IMR-90 (cell line): ENCODE results near the gene DGKH. TPM values are rescaled to one million over a fixed set of nuclear protein-coding genes. Genes with fewer than 3 reads are reported as not detected.

ENCODE experiments used
- ATAC-seq: fragments of 200-7000 bp; cut with Tn5 transposase; 2 replicates; pipeline ENCODE4 v1.9.1; 2020; ENCODE audit warnings: low read depth, mild to moderate bottlenecking, moderate library complexity
- BruUV-seq: library from RNA; stranded (reverse); fragments of 400-500 nt; replicated peaks from 2 replicates; lab custom pipeline; 2021; lab: Mats Ljungman, UMichigan
- CTCF ChIA-PET: fragments of 300-600 bp; formaldehyde crosslinking; extraction: SDS; loops from one replicate; lab custom pipeline; 2021; ENCODE audit warnings: antibody characterized with exemption; lab: Yijun Ruan, JAX
- POLR2A ChIA-PET: fragments of 300-600 bp; sonication (Branson Sonifier 250); formaldehyde crosslinking; loops from one replicate; lab custom pipeline; 2022; ENCODE audit warnings: antibody characterized with exemption; ENCODE audit not compliant: unreplicated experiment; lab: Charles Lee
- DNase-seq: peaks from one replicate; pipeline ENCODE4 v3.0.0; 2013
- H2AFZ ChIP-seq: replicated peaks from 2 replicates; pipeline ENCODE3; 2013; ENCODE audit warnings: low read length, mild to moderate bottlenecking; ENCODE audit not compliant: poor library complexity
- H2AK5ac ChIP-seq: 2 replicates; pipeline ENCODE4 v1.6.1; 2013; ENCODE audit warnings: low read depth, low read length, inconsistent platforms
- H2AK9ac ChIP-seq: replicated peaks from 2 replicates; pipeline ENCODE3; 2013; ENCODE audit warnings: mild to moderate bottlenecking, low read depth, low read length, moderate library complexity; ENCODE audit not compliant: poor library complexity
- H2BK120ac ChIP-seq: 2 replicates; pipeline ENCODE4 v1.6.1; 2013; ENCODE audit warnings: low read depth, low read length, inconsistent platforms
- H2BK15ac ChIP-seq: 3 replicates; pipeline ENCODE4 v1.6.1; 2013; ENCODE audit warnings: low read depth, low read length, inconsistent platforms
- H2BK20ac ChIP-seq: 2 replicates; pipeline ENCODE4 v1.6.1; 2013; ENCODE audit warnings: low read depth, mild to moderate bottlenecking, inconsistent platforms, low read length, moderate library complexity
- H2BK5ac ChIP-seq: 2 replicates; pipeline ENCODE4 v1.6.1; 2013; ENCODE audit warnings: mild to moderate bottlenecking, low read depth, low read length, inconsistent platforms; ENCODE audit not compliant: poor library complexity, severe bottlenecking
- H3K14ac ChIP-seq: replicated peaks from 2 replicates; pipeline ENCODE4 v1.6.1; 2013; ENCODE audit warnings: low read depth, low read length, inconsistent platforms
- H3K18ac ChIP-seq: 2 replicates; pipeline ENCODE4 v1.6.1; 2013; ENCODE audit warnings: low read depth, low read length, control low read depth
- H3K23ac ChIP-seq: 2 replicates; pipeline ENCODE4 v1.6.1; 2013; ENCODE audit warnings: low read depth, low read length, inconsistent platforms
- H3K27ac ChIP-seq: 2 replicates; pipeline ENCODE4 v1.5.1; 2013; ENCODE audit warnings: mild to moderate bottlenecking, control low read depth, low read length; ENCODE audit not compliant: insufficient read depth
- H3K27me3 ChIP-seq: 2 replicates; pipeline ENCODE4 v1.6.1; 2013; ENCODE audit warnings: low read length; ENCODE audit not compliant: control insufficient read depth, insufficient read depth
- H3K36me3 ChIP-seq: 2 replicates; pipeline ENCODE4 v1.6.1; 2013; ENCODE audit warnings: low read length, mixed read lengths; ENCODE audit not compliant: control insufficient read depth, insufficient read depth
- H3K4ac ChIP-seq: 2 replicates; pipeline ENCODE4 v1.6.1; 2013; ENCODE audit warnings: low read depth, low read length, inconsistent platforms
- H3K4me1 ChIP-seq: 2 replicates; pipeline ENCODE4 v1.6.1; 2013; ENCODE audit warnings: low read length, mixed read lengths; ENCODE audit not compliant: control insufficient read depth, insufficient read depth
- H3K4me2 ChIP-seq: 2 replicates; pipeline ENCODE4 v1.6.1; 2013; ENCODE audit warnings: low read depth, mild to moderate bottlenecking, control low read depth, low read length, moderate library complexity
- H3K4me3 ChIP-seq: 2 replicates; pipeline ENCODE4 v1.5.1; 2013; ENCODE audit warnings: low read depth, mild to moderate bottlenecking, control low read depth, low read length, moderate library complexity; ENCODE audit not compliant: insufficient read depth
- H3K56ac ChIP-seq: 2 replicates; pipeline ENCODE4 v1.6.1; 2013; ENCODE audit warnings: low read length, inconsistent platforms; ENCODE audit not compliant: insufficient read depth; ENCODE audit errors: extremely low read depth
- H3K79me1 ChIP-seq, 2 experiments: 2 replicates each; pipeline ENCODE4 v1.6.1; 2013; ENCODE audit warnings: low read length in 2 of 2, inconsistent platforms in 1 of 2, low read depth in 1 of 2
- H3K9ac ChIP-seq: 2 replicates; pipeline ENCODE4 v1.6.1; 2013; ENCODE audit warnings: low read depth, low read length, control low read depth
- H3K9me1 ChIP-seq: 2 replicates; pipeline ENCODE4 v1.6.1; 2013; ENCODE audit warnings: low read length, inconsistent platforms; ENCODE audit not compliant: insufficient read depth
- H3K9me3 ChIP-seq: 2 replicates; pipeline ENCODE4 v1.6.1; 2013; ENCODE audit warnings: low read length; ENCODE audit not compliant: control insufficient read depth, insufficient read depth
- H4K20me1 ChIP-seq: 2 replicates; pipeline ENCODE4 v1.6.1; 2013; ENCODE audit warnings: low read length, inconsistent platforms; ENCODE audit not compliant: insufficient read depth
- H4K5ac ChIP-seq: 2 replicates; pipeline ENCODE4 v1.6.1; 2013; ENCODE audit warnings: mild to moderate bottlenecking, low read depth, low read length, control low read depth
- H4K8ac ChIP-seq, 2 experiments: 2 replicates each; pipeline ENCODE4 v1.6.1; 2013; ENCODE audit warnings: low read depth in 2 of 2, low read length in 2 of 2, control low read depth in 1 of 2, inconsistent platforms in 1 of 2
- H4K91ac ChIP-seq: 2 replicates; pipeline ENCODE4 v1.6.1; 2013; ENCODE audit warnings: low read depth, low read length, inconsistent platforms; ENCODE audit not compliant: insufficient read depth
- BHLHE40 ChIP-seq: fragments of 150-350 bp; IDR thresholded peaks from 2 replicates; pipeline ENCODE4 v1.6.1; 2016; ENCODE audit warnings: mild to moderate bottlenecking, low read depth, low read length
- CEBPB ChIP-seq: IDR thresholded peaks from 2 replicates; pipeline ENCODE4 v1.6.1; 2012; ENCODE audit warnings: low read depth, low read length, improper control_type of control experiment
- CHD1 ChIP-seq: IDR thresholded peaks from 2 replicates; pipeline ENCODE4 v1.6.1; 2012; ENCODE audit warnings: low read depth, low read length, improper control_type of control experiment
- MAFK ChIP-seq: IDR thresholded peaks from 2 replicates; pipeline ENCODE4 v1.6.1; 2012; ENCODE audit warnings: low read depth, low read length, improper control_type of control experiment
- MAZ ChIP-seq: IDR thresholded peaks from 2 replicates; pipeline ENCODE4 v1.6.1; 2012; ENCODE audit warnings: low read depth, mild to moderate bottlenecking, low read length, improper control_type of control experiment, moderate library complexity, borderline replicate concordance
- POLR2A ChIP-seq: IDR thresholded peaks from 2 replicates; pipeline ENCODE4 v1.6.1; 2012; ENCODE audit warnings: mild to moderate bottlenecking, low read depth, low read length
- RAD21 ChIP-seq: IDR thresholded peaks from 2 replicates; pipeline ENCODE4 v1.6.1; 2012; ENCODE audit warnings: low read length, improper control_type of control experiment
- SMC3 ChIP-seq: fragments of 150-350 bp; IDR thresholded peaks from 2 replicates; pipeline ENCODE4 v1.6.1; 2016; ENCODE audit warnings: low read depth, mild to moderate bottlenecking, antibody characterized with exemption, low read length, moderate library complexity
- whole genome bisulfite sequencing, 2 experiments: methylation state at CpG; one replicate each; pipeline versions ENCODE4 v1.1.5 to v1.1.7; 2013; ENCODE audit warnings: missing lambda C conversion rate in 2 of 2; ENCODE audit not compliant: insufficient read length in 1 of 2; ENCODE audit errors: extremely low coverage in 2 of 2; 5-methylcytosine and 5-hydroxymethylcytosine counted together
- dilution Hi-C: fragments of 300-500 bp; cut with HindIII; formaldehyde crosslinking; loops from one replicate; pipeline ENCODE4 v1.14.3; 2018; ENCODE audit warnings: low sequenced_read_pairs; ENCODE audit not compliant: unreplicated experiment
- in situ Hi-C: fragments of 300-500 bp; cut with MboI; formaldehyde crosslinking; loops from 3 replicates; pipeline ENCODE4 v1.14.3; 2019; ENCODE audit warnings: low sequenced_read_pairs, inconsistent platforms, mixed read lengths
- intact Hi-C: fragments of 100-400 bp; cut with micrococcal nuclease; formaldehyde crosslinking; loops from 2 replicates; pipeline ENCODE4 v1.10.0; 2022
- polyA plus RNA-seq, 3 experiments: library from polyadenylated mRNA; depleted of rRNA; stranded (reverse); fragments of >200 nt; gene quantifications; 2 replicates each; pipeline ENCODE4 v1.2.3, GENCODE V29; 2012; ENCODE audit warnings: low replicate concordance in 1 of 3
- total RNA-seq: library from RNA; depleted of rRNA; stranded (reverse); fragments of >200 nt; gene quantifications from 2 replicates; pipeline ENCODE4 v1.2.3, GENCODE V29; 2012
- TF ChIP-seq, protein P1 (sequence below): conservative IDR thresholded peaks from 2 replicates; pipeline ENCODE4 v1.5.1; 2012; ENCODE audit warnings: mild to moderate bottlenecking, low read depth, low read length, improper control_type of control experiment
- TF ChIP-seq, protein P2 (sequence below): fragments of 150-350 bp; IDR thresholded peaks from 2 replicates; pipeline ENCODE4 v1.6.1; 2017; ENCODE audit warnings: mild to moderate bottlenecking, antibody characterized with exemption, low read length, low read depth

The DGKH gene
- total and polyA plus RNA-seq, 2 of the 4 experiments (the other 2 are of a cell fraction) = 2.0 to 13.4 TPM

- no peak overlapping the region for H3K4me3 ChIP-seq
- no peak overlapping the region for H3K9ac ChIP-seq
- H2BK120ac ChIP-seq = no peak overlapping the region
- POLR2A ChIA-PET = no interaction called here
- no peak overlapping the region for H2AFZ ChIP-seq
- BruUV-seq = no TSS peak
- H2AK5ac ChIP-seq = no peak overlapping the region
- TF ChIP-seq MAZ = no peak
- TF ChIP-seq CHD1 = no peak
- no peak for TF ChIP-seq BHLHE40
- TF ChIP-seq, protein P1, sequence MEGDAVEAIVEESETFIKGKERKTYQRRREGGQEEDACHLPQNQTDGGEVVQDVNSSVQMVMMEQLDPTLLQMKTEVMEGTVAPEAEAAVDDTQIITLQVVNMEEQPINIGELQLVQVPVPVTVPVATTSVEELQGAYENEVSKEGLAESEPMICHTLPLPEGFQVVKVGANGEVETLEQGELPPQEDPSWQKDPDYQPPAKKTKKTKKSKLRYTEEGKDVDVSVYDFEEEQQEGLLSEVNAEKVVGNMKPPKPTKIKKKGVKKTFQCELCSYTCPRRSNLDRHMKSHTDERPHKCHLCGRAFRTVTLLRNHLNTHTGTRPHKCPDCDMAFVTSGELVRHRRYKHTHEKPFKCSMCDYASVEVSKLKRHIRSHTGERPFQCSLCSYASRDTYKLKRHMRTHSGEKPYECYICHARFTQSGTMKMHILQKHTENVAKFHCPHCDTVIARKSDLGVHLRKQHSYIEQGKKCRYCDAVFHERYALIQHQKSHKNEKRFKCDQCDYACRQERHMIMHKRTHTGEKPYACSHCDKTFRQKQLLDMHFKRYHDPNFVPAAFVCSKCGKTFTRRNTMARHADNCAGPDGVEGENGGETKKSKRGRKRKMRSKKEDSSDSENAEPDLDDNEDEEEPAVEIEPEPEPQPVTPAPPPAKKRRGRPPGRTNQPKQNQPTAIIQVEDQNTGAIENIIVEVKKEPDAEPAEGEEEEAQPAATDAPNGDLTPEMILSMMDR = no peak
- no peak for TF ChIP-seq RAD21
- TF ChIP-seq, protein P2, sequence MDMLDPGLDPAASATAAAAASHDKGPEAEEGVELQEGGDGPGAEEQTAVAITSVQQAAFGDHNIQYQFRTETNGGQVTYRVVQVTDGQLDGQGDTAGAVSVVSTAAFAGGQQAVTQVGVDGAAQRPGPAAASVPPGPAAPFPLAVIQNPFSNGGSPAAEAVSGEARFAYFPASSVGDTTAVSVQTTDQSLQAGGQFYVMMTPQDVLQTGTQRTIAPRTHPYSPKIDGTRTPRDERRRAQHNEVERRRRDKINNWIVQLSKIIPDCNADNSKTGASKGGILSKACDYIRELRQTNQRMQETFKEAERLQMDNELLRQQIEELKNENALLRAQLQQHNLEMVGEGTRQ = no peak
- TF ChIP-seq CEBPB = no peak
- no peak for TF ChIP-seq POLR2A
- TF ChIP-seq MAFK = no peak
- no peak for TF ChIP-seq SMC3
- H3K56ac ChIP-seq = no peak overlapping the region
- in situ Hi-C loops = no loop called here
- H3K27me3 ChIP-seq = no peaks in the 10 kb centered on the region
- no peak overlapping the region for H3K4ac ChIP-seq
- dilution Hi-C loops = no loop called here
- H3K9me3 ChIP-seq = no peaks in the 10 kb centered on the region
- WGBS, 2 experiments = no CpG with 5 or more reads among the region's 1 CpG
- H3K27ac ChIP-seq = no peak overlapping the region
- H3K36me3 ChIP-seq = peaks cover 10% of the 10 kb centered on the region
- H3K23ac ChIP-seq = no peak overlapping the region
- no peak overlapping the region for H2BK15ac ChIP-seq
- no peak overlapping the region for H4K8ac ChIP-seq
- ATAC-seq = no peak
- CTCF ChIA-PET = no interaction called here
- no peak overlapping the region for H3K4me2 ChIP-seq
- no peak for DNase-seq
- no peak overlapping the region for H4K91ac ChIP-seq
- no peak overlapping the region for H2AK9ac ChIP-seq
- H4K20me1 ChIP-seq = peaks cover 7% of the 10 kb centered on the region; the same call in 1 of the 2 replicates
- H3K79me1 ChIP-seq = no peaks in the 10 kb centered on the region
- no peak overlapping the region for H2BK20ac ChIP-seq
- no peak overlapping the region for H4K5ac ChIP-seq
- peaks cover 4% of the 10 kb centered on the region for H3K4me1 ChIP-seq
- intact Hi-C loops = no loop called here
- H3K9me1 ChIP-seq = no peaks in the 10 kb centered on the region
- H3K18ac ChIP-seq = no peak overlapping the region
- H3K14ac ChIP-seq = no peak overlapping the region
- H2BK5ac ChIP-seq = no peak overlapping the region
These were observed 128.7 kb downstream of the DGKH start for GRCh38 chr13:42177189-42177588.
